Skeletal muscle satellite cell (primary cell): ENCODE measurements around the gene LDHAL6A.

ENCODE experiments used
- H3K27me3 ChIP-seq: 2 replicates; pipeline ENCODE4 v1.7.0; 2013; ENCODE audit warnings: low read length; ENCODE audit not compliant: control insufficient read depth, insufficient read depth
- H3K36me3 ChIP-seq: 2 replicates; pipeline ENCODE4 v1.7.0; 2013; ENCODE audit warnings: mild to moderate bottlenecking, control low read depth, low read length; ENCODE audit not compliant: insufficient read depth
- H3K4me1 ChIP-seq: 2 replicates; pipeline ENCODE4 v1.7.0; 2013; ENCODE audit warnings: low read length; ENCODE audit not compliant: control insufficient read depth, insufficient read depth
- H3K4me2 ChIP-seq: 2 replicates; pipeline ENCODE4 v1.7.0; 2013; ENCODE audit warnings: mild to moderate bottlenecking, low read length
- H3K4me3 ChIP-seq: 2 replicates; pipeline ENCODE4 v1.7.0; 2013; ENCODE audit warnings: low read length
- H3K9ac ChIP-seq: 2 replicates; pipeline ENCODE4 v1.7.0; 2013; ENCODE audit warnings: mild to moderate bottlenecking, low read depth, low read length, moderate library complexity
- H3K9me3 ChIP-seq: replicated peaks from 2 replicates; pipeline ENCODE4 v1.7.0; 2013; ENCODE audit warnings: mild to moderate bottlenecking, control low read depth, low read length

LDHAL6A gene

DNA sequence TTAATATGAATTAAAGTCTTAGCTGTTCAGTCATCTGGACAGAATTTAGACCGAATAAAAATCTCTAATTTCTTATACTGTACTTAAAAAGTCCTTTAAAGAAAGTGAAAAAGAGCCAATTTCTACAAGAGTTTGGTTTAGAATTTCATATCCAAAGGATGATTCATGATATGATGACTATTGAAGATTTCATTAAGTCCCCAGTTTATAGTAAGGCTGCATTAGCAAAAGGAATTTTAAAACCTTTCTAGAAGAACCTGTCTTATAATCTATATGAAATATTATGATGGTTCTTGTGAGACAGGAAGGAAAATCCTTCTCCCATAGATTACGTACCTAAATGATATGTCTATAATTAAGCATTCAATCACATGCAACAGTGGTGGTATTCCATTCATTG lies 36.3 kb downstream of the LDHAL6A start:
- Histone ChIP-seq H3K4me2 (no peak overlapping the region), H3K9me3 (no peaks in the 10 kb centered on the region), H3K9ac (no peak overlapping the region), H3K4me1 (no peaks in the 10 kb centered on the region), H3K27me3 (no peaks in the 10 kb centered on the region), H3K4me3 (no peak overlapping the region), H3K36me3 (peaks cover 27% of the 10 kb centered on the region)

DNA sequence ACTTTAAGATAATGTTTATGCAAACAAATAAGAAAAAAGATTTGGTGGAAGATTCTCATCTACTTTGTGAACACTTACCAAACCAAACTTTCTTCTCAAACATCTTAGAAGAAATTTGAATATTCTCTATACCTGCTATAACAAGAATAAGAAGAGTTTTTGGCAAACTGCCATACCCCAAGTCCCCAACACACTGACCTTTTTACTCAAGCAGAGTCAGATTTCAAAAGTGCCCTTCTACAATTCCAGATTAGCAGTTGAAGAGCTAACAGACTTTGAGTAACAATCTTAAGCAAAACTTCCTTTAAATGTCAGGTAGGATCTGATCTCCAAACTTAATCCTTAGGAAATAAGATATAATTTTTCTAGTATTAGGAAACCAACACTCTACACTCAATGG lies 37.2 kb downstream of the LDHAL6A start:
- peaks cover 33% of the 10 kb centered on the region for H3K36me3 ChIP-seq
- H3K4me1 ChIP-seq: no peaks in the 10 kb centered on the region
- no peak overlapping the region for H3K4me3 ChIP-seq
- H3K4me2 ChIP-seq: no peak overlapping the region
- no peak overlapping the region for H3K9ac ChIP-seq
- no peaks in the 10 kb centered on the region for H3K27me3 ChIP-seq
- H3K9me3 ChIP-seq: no peaks in the 10 kb centered on the region

DNA sequence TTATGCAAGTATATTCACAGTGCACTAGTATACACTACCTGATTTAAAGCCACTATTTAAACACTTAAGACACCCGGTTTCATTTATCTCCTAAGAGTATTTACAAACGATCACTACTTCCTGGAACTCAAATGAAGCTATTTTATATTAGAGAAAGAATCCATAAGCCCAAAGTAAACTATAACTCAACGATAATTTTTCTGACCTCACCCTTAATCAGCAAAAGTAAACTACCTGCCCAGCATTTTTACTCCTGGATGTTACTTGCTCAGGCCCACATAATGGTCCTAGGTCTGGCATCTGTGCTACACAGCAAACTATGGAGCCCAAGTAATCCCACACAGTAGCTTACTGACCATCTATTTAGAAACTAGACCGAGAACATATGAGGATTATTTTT lies 37.7 kb downstream of the LDHAL6A start:
- Histone ChIP-seq H3K36me3 (peaks cover 30% of the 10 kb centered on the region), H3K9me3 (no peaks in the 10 kb centered on the region), H3K4me3 (no peak overlapping the region), H3K4me1 (no peaks in the 10 kb centered on the region), H3K4me2 (no peak overlapping the region), H3K27me3 (no peaks in the 10 kb centered on the region), H3K9ac (no peak overlapping the region)

DNA sequence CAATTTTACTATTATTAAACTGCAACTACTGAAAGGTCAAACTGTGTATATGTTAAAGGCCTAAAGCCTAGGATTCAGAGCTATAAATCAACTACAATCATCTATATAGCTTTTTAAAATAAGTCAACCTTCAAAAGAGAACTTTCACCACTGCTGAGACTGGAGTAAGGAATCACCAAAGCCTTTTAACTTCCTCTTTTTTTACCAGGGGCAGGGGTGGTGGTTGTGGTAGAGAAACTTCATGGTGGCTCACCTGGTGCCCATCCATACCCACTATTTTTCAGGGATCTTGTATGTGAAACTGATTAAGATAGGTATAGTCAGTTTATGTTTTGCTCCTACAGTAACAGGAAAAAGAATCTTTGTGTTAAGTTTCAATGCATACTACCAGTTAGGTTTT lies 39.6 kb downstream of the LDHAL6A start:
- H3K4me2 ChIP-seq: no peak overlapping the region
- no peaks in the 10 kb centered on the region for H3K9me3 ChIP-seq
- H3K9ac ChIP-seq: no peak overlapping the region
- peaks cover 32% of the 10 kb centered on the region for H3K36me3 ChIP-seq
- no peaks in the 10 kb centered on the region for H3K4me1 ChIP-seq
- H3K27me3 ChIP-seq: no peaks in the 10 kb centered on the region
- no peak overlapping the region for H3K4me3 ChIP-seq

DNA sequence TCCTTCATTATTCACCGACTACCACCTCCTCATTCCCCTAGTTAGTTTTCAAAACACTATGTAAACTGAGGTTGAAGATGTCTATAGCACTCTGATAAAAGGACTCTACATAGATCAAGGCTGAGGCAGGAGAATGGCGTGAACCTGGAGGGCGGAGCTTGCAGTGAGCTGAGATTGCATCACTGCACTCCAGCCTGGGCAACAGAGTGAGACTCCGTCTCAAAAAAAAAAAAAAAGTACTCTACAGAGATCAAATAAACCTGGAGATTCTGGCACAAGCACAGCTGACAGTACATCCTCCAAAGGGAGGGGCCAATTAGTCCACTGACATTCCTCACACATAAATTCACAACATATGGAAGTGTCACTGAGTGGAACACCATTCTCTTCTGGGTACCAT lies 40.0 kb downstream of the LDHAL6A start:
- no peaks in the 10 kb centered on the region for H3K9me3 ChIP-seq
- no peaks in the 10 kb centered on the region for H3K27me3 ChIP-seq
- H3K9ac ChIP-seq: no peak overlapping the region
- H3K4me2 ChIP-seq: no peak overlapping the region
- no peaks in the 10 kb centered on the region for H3K4me1 ChIP-seq
- H3K4me3 ChIP-seq: no peak overlapping the region
- H3K36me3 ChIP-seq: peaks cover 32% of the 10 kb centered on the region

- no peaks in the 10 kb centered on the region for H3K4me1 ChIP-seq
- H3K27me3 ChIP-seq: no peaks in the 10 kb centered on the region
- H3K36me3 ChIP-seq: peaks cover 45% of the 10 kb centered on the region
- no peak overlapping the region for H3K4me3 ChIP-seq
- no peaks in the 10 kb centered on the region for H3K9me3 ChIP-seq
- no peak overlapping the region for H3K4me2 ChIP-seq
- no peak overlapping the region for H3K9ac ChIP-seq
Observed at GRCh38 chr11:18498039-18498438, 42.4 kb downstream of the LDHAL6A start.

GRCh38 chr11:18501629-18502028 lies 46.0 kb downstream of the LDHAL6A start:
- Histone ChIP-seq H3K36me3 (peaks cover 52% of the 10 kb centered on the region), H3K9me3 (no peaks in the 10 kb centered on the region), H3K27me3 (no peaks in the 10 kb centered on the region), H3K4me3 (no peak overlapping the region), H3K4me1 (no peaks in the 10 kb centered on the region), H3K9ac (no peak overlapping the region), H3K4me2 (no peak overlapping the region)

DNA sequence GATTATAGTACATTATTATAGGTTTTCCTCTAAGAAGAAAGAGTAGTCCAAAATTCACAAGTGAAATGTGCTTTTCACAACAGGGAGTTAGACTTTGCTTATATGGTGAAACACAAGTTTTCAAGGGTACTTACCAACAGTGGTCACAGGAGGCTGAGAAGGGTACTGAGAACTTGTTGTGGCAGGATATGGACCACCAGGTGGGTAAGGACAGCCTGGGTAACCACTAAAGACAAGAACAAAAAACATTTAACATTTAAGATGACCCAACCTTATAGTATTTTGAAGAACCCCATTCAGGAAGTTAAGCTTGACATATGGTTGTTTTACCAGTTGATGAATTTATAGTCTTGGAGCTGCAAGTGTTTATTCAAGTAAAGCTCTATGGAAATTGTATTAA lies 46.7 kb downstream of the LDHAL6A start:
- no peaks in the 10 kb centered on the region for H3K9me3 ChIP-seq
- H3K4me1 ChIP-seq: no peaks in the 10 kb centered on the region
- H3K4me3 ChIP-seq: no peak overlapping the region
- no peaks in the 10 kb centered on the region for H3K27me3 ChIP-seq
- peaks cover 55% of the 10 kb centered on the region for H3K36me3 ChIP-seq
- H3K4me2 ChIP-seq: no peak overlapping the region
- H3K9ac ChIP-seq: no peak overlapping the region

GRCh38 chr11:18521122-18521521 lies 65.5 kb downstream of the LDHAL6A start:
- no peaks in the 10 kb centered on the region for H3K4me1 ChIP-seq
- peaks cover 9% of the 10 kb centered on the region for H3K36me3 ChIP-seq
- H3K27me3 ChIP-seq: no peaks in the 10 kb centered on the region
- H3K4me3 ChIP-seq: no peak overlapping the region
- no peak overlapping the region for H3K4me2 ChIP-seq
- H3K9ac ChIP-seq: no peak overlapping the region
- no peaks in the 10 kb centered on the region for H3K9me3 ChIP-seq

GRCh38 chr11:18522388-18522787 lies 66.7 kb downstream of the LDHAL6A start:
- peaks cover under 1% of the 10 kb centered on the region for H3K4me1 ChIP-seq
- H3K36me3 ChIP-seq: peaks cover 8% of the 10 kb centered on the region
- no peak overlapping the region for H3K9ac ChIP-seq
- H3K4me2 ChIP-seq: no peak overlapping the region
- H3K4me3 ChIP-seq: no peak overlapping the region
- no peaks in the 10 kb centered on the region for H3K27me3 ChIP-seq
- no peaks in the 10 kb centered on the region for H3K9me3 ChIP-seq

GRCh38 chr11:18523084-18523483 lies 67.4 kb downstream of the LDHAL6A start:
- Histone ChIP-seq H3K27me3 (no peaks in the 10 kb centered on the region), H3K4me1 (peaks cover 7% of the 10 kb centered on the region), H3K4me3 (no peak overlapping the region), H3K36me3 (peaks cover 1% of the 10 kb centered on the region), H3K9ac (no peak overlapping the region), H3K9me3 (no peaks in the 10 kb centered on the region), H3K4me2 (no peak overlapping the region)

DNA sequence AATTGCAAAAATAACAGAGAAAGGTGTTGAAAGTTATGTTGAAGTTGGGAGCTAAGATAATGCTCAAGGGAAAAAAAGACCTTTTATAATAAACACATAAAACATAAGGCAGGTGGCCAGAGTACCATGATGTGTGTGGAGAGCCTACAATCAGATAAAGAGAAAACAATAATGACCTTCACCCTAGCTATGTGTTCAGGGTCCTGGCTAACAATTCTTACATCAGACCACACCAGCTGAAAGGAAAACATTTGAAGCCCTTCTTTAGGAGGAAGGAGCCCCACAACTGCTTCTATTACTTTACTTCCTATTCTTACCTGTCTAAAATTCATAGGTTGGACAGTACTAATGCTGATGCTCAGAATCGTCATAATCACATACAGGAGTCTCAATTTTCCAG lies 68.6 kb downstream of the LDHAL6A start:
- Histone ChIP-seq H3K4me1 (peaks cover 7% of the 10 kb centered on the region), H3K36me3 (no peaks in the 10 kb centered on the region), H3K9ac (no peak overlapping the region), H3K4me2 (no peak overlapping the region), H3K9me3 (no peaks in the 10 kb centered on the region), H3K27me3 (no peaks in the 10 kb centered on the region), H3K4me3 (no peak overlapping the region)
